Ovary (tissue), 3 donors: ENCODE data around the gene FBXW7.

Experiments
- POLR2A ChIP-seq: fragments of 450-650 bp; IDR thresholded peaks from one replicate; pipeline ENCODE4 v1.6.1; 2017; ENCODE audit warnings: antibody characterized with exemption, mild to moderate bottlenecking, moderate library complexity
- TF ChIP-seq, protein P1 (sequence below), 3 donors: fragments of 450-650 bp in 2 of 3; fragments of 200-600 bp in 1 of 3; IDR thresholded peaks; one replicate each; pipeline versions ENCODE4 v1.5.1 to v1.8.0; 2016 to 2022; ENCODE audit warnings: antibody characterized with exemption in 3 of 3, mild to moderate bottlenecking in 1 of 3
- donor health status: DM: no; HTN: no; CAD: no.

DNA sequence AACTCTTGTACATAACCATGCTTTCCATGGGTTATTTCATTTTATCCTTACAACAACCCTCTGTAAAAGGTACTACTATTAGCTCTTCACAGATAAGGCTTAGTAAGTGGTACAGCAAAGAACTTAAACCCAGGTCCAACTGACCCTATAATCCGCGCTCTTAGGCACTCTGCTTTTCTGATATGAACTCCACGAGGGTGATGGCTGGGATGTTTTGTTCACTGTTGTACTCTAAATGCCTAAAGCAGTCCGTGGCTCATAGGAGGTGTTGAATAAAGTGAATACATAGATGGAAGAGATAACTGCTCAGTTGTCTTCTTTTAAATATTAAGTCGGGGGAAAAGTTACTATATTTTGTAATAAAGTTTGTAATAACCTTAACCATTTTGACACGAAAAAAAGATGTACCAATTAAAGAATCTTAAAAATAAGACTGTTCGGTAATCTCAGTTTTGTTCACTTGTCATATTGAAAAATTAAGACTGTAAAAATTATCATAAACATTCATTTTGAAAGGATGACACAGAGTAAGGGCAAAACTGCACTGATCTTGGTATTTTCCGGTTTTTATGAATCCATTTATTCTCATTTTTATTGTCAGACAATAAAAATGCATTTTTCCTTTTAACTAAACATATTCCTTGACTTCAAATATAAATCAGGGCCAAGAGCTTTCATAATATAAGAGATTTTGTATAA, 166.5 kb downstream of the FBXW7 start:
- no peak for TF ChIP-seq POLR2A
- TF ChIP-seq, protein P1, sequence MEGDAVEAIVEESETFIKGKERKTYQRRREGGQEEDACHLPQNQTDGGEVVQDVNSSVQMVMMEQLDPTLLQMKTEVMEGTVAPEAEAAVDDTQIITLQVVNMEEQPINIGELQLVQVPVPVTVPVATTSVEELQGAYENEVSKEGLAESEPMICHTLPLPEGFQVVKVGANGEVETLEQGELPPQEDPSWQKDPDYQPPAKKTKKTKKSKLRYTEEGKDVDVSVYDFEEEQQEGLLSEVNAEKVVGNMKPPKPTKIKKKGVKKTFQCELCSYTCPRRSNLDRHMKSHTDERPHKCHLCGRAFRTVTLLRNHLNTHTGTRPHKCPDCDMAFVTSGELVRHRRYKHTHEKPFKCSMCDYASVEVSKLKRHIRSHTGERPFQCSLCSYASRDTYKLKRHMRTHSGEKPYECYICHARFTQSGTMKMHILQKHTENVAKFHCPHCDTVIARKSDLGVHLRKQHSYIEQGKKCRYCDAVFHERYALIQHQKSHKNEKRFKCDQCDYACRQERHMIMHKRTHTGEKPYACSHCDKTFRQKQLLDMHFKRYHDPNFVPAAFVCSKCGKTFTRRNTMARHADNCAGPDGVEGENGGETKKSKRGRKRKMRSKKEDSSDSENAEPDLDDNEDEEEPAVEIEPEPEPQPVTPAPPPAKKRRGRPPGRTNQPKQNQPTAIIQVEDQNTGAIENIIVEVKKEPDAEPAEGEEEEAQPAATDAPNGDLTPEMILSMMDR (IDR thresholded peaks at IDR 0.05), result no peak
